NCI-H2171 (cell line): ENCODE results near the gene EVA1A.

Source experiments
- DNase-seq: peaks from one replicate; lab custom pipeline; 2025; lab: John Stamatoyannopoulos, UW

Gene EVA1A

DNA sequence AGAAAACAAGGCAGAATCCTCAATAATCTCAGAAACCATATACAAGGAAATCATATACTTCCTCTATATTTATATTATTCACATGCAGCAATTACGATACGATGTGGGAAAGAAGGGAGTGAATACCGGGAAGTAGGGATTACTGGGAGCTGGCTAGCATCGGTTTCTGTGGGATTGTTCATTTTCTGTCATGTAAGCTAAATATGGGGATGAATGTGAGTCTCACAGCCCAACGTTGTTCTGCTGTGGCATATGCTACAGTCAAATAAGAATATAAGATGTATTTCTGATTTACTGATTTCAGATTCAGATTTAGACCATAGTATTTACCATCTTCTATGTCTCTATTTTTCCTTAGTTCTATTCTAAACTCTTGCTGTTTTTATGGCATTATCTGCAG, 113.6 kb downstream of the EVA1A start:
- no peak for DNase-seq
